ELR (cell line): ENCODE data around the gene NECTIN4.

Source experiments
- DNase-seq: peaks from one replicate; pipeline ENCODE4 v3.0.0-alpha.2; 2015; ENCODE audit warnings: low read depth

NECTIN4 gene

GRCh38 chr1:161021970-161022353, 67.4 kb downstream of the NECTIN4 start:
- DNase-seq: peak; percentile 72

GRCh38 chr1:161021165-161021969, 68.0 kb downstream of the NECTIN4 start:
- DNase-seq: peak; percentile 55
